H1 (cell line): Measurements from ENCODE around the gene SPEM1. TPM values are rescaled to one million over a fixed set of nuclear protein-coding genes. Genes with fewer than 3 reads are reported as not detected.

Experiments used
- CHD2 ChIP-seq: IDR thresholded peaks from 2 replicates; pipeline ENCODE4 v1.6.1; 2012; ENCODE audit warnings: low read length, improper control_type of control experiment
- KDM1A ChIP-seq: fragments of 200-600, 300-600 bp; sonication (generic); IDR thresholded peaks from 2 replicates; pipeline ENCODE4 v1.7.1; 2016; ENCODE audit warnings: mild to moderate bottlenecking, low read length, borderline replicate concordance
- KDM4A ChIP-seq: IDR thresholded peaks from one replicate; pipeline ENCODE4 v1.7.1; 2012; ENCODE audit warnings: low read depth, mild to moderate bottlenecking, moderate library complexity, low read length, inconsistent platforms; ENCODE audit not compliant: severe bottlenecking
- MAFK ChIP-seq: IDR thresholded peaks from 2 replicates; pipeline ENCODE4 v1.6.1; 2012; ENCODE audit warnings: low read depth, mild to moderate bottlenecking, improper control_type of control experiment, low read length
- RAD21 ChIP-seq, 2 experiments: IDR thresholded peaks in 1 of 2; conservative IDR thresholded peaks in 1 of 2; 2 replicates each; pipeline ENCODE4 v1.6.1; 2011; ENCODE audit warnings: low read depth in 2 of 2, low read length in 2 of 2, improper control_type of control experiment in 1 of 2, inconsistent platforms in 1 of 2, mild to moderate bottlenecking in 1 of 2, moderate library complexity in 1 of 2
- polyA plus RNA-seq, 7 experiments: library from polyadenylated mRNA; depleted of rRNA in 3 of 7; stranded (reverse) in 5 of 7; unstranded in 2 of 7; fragments of >200 nt in 5 of 7; fragments of 200-250 nt in 2 of 7; gene quantifications; 1 replicate in 5 of 7; 2 replicates in 1 of 7; 4 replicates in 1 of 7; pipeline versions ENCODE4 v1.2.1 to v1.2.3, GENCODE V29; 2011 to 2013; ENCODE audit warnings: missing spikeins in 2 of 7, mixed read lengths in 2 of 7
- total RNA-seq: library from RNA; stranded (reverse); fragmentation: NEBNext Ultra II Directional; extraction: Animal tissue kit (Norgen Biotek cat#: 25700); gene quantifications from 2 replicates; pipeline ENCODE4 v1.2.1, GENCODE V29; 2021

Gene SPEM1
- total and polyA plus RNA-seq, 2 of the 8 experiments (the other 6 are each of a cell fraction or from before 2014, with no cell fraction given): not detected

DNA sequence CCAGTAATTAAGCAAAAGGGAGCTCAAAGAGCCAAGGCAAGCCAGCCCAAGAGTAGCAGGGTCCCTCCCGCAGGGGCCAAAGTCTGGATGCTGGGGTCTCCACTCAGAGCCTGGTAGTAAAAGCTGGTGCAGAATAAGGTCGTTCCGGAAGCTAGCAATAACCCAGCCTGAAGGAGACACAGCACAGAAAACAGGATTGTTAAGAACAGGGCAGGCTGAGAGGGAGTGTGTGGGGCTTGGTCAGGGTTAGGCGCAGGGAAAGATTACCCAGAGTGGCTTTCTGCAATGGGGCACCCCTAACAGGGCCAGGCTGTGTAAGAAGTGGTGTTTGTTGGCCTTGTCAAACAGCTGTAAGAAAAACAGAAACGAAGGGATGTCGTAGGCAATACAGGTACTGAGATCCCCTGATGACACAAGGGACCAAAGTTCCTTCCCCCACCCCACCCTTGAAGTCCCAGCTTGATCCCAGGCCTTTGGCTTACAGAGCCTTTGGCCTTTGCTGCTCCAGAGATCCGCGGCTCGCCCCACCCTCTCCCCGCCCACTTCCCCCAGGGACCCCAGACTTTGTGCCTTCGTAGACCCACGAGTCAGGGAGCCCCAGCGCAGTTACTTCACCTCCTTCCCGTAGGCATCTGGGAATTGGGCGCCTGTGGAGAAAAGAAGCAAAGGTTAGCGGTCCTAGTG, 16.9 kb upstream of the SPEM1 start (continued):
- TF ChIP-seq MAFK (no peak), RAD21 (IDR thresholded peaks at IDR 0.05 in 1 of 2, conservative IDR thresholded peaks at IDR 0.05 in 1 of 2; ENCODE audit: low read depth in 2 of 2, low read length in 2 of 2) (no peak), KDM1A (no peak), CHD2 (no peak), KDM4A (peak; percentile 2)
